ENCODE results near the gene DISC1.

DNA sequence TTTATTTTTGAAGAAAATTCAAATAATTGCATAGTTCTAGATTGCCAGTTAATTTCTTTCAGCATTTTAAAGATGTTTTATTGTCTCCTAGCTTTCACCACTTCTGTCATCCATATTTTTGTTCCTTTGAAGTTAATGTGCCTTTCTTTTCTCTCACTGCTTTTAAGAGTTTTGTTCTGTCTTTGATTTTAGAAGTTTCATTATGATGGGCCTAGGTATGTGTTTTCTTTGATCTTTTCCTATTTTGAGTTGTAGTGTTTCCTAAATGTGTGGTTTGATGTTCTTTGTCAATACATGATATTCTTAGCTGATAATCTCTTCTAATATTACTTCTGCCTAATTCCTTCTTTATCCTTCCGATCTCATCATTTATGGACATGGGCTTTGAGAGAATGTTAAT lies 378.7 kb downstream of the DISC1 start:
- TF ChIP-seq POLR2A (IDR thresholded peaks at IDR 0.05): no peak
- TF ChIP-seq, protein P1, sequence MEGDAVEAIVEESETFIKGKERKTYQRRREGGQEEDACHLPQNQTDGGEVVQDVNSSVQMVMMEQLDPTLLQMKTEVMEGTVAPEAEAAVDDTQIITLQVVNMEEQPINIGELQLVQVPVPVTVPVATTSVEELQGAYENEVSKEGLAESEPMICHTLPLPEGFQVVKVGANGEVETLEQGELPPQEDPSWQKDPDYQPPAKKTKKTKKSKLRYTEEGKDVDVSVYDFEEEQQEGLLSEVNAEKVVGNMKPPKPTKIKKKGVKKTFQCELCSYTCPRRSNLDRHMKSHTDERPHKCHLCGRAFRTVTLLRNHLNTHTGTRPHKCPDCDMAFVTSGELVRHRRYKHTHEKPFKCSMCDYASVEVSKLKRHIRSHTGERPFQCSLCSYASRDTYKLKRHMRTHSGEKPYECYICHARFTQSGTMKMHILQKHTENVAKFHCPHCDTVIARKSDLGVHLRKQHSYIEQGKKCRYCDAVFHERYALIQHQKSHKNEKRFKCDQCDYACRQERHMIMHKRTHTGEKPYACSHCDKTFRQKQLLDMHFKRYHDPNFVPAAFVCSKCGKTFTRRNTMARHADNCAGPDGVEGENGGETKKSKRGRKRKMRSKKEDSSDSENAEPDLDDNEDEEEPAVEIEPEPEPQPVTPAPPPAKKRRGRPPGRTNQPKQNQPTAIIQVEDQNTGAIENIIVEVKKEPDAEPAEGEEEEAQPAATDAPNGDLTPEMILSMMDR (IDR thresholded peaks at IDR 0.05): no peak
